ENCODE data around the gene CNTN4.

CNTN4 gene

GRCh38 chr3:2635511-2635910 lies 536.8 kb downstream of the CNTN4 start:
- Histone ChIP-seq H3K27me3 (ENCODE audit: insufficient read depth, low read depth, severe bottlenecking) (no peaks in the 10 kb centered on the region), H3K4me3 (ENCODE audit: low read depth, low read length) (no peak overlapping the region), H3K36me3 (no peaks in the 10 kb centered on the region), H3K9me3 (ENCODE audit: severe bottlenecking) (no peaks in the 10 kb centered on the region), H3K27ac (no peak overlapping the region)
- DNase-seq: no peak
- no peak for TF ChIP-seq CTCF (IDR thresholded peaks at IDR 0.05; ENCODE audit: low read depth, low read length)

GRCh38 chr3:2643606-2644005 lies 544.9 kb downstream of the CNTN4 start:
- no peak for DNase-seq
- no peaks in the 10 kb centered on the region for H3K9me3 ChIP-seq (ENCODE audit: severe bottlenecking)
- no peak for TF ChIP-seq CTCF (IDR thresholded peaks at IDR 0.05; ENCODE audit: low read depth, low read length)
- no peaks in the 10 kb centered on the region for H3K36me3 ChIP-seq
- H3K27me3 ChIP-seq (ENCODE audit: insufficient read depth, low read depth, severe bottlenecking): no peaks in the 10 kb centered on the region
- H3K27ac ChIP-seq: no peak overlapping the region
- no peak overlapping the region for H3K4me3 ChIP-seq (ENCODE audit: low read depth, low read length)

- Histone ChIP-seq H3K36me3 (no peaks in the 10 kb centered on the region), H3K27me3 (ENCODE audit: insufficient read depth, low read depth, severe bottlenecking) (no peaks in the 10 kb centered on the region), H3K27ac (no peak overlapping the region), H3K4me3 (ENCODE audit: low read depth, low read length) (no peak overlapping the region), H3K9me3 (ENCODE audit: severe bottlenecking) (no peaks in the 10 kb centered on the region)
- no peak for DNase-seq
- no peak for TF ChIP-seq CTCF (IDR thresholded peaks at IDR 0.05; ENCODE audit: low read depth, low read length)
Observed at GRCh38 chr3:2645001-2645400, 546.3 kb downstream of the CNTN4 start.

GRCh38 chr3:2650746-2651145 lies 552.1 kb downstream of the CNTN4 start:
- DNase-seq: no peak
- TF ChIP-seq CTCF (IDR thresholded peaks at IDR 0.05; ENCODE audit: low read depth, low read length): no peak
- H3K27ac ChIP-seq: no peak overlapping the region

GRCh38 chr3:2652386-2652785 lies 553.7 kb downstream of the CNTN4 start:
- H3K4me3 ChIP-seq (ENCODE audit: low read depth, low read length): no peak overlapping the region
- H3K9me3 ChIP-seq (ENCODE audit: severe bottlenecking): no peaks in the 10 kb centered on the region
- DNase-seq: no peak
- no peaks in the 10 kb centered on the region for H3K36me3 ChIP-seq
- H3K27ac ChIP-seq: no peak overlapping the region
- H3K27me3 ChIP-seq (ENCODE audit: insufficient read depth, low read depth, severe bottlenecking): no peaks in the 10 kb centered on the region
- TF ChIP-seq CTCF (IDR thresholded peaks at IDR 0.05; ENCODE audit: low read depth, low read length): no peak

More at GRCh38 chr3:2650746-2651145, 552.1 kb downstream of the CNTN4 start:
- H3K9me3 ChIP-seq (ENCODE audit: severe bottlenecking): no peaks in the 10 kb centered on the region
- H3K27me3 ChIP-seq (ENCODE audit: insufficient read depth, low read depth, severe bottlenecking): no peaks in the 10 kb centered on the region
- no peak overlapping the region for H3K4me3 ChIP-seq (ENCODE audit: low read depth, low read length)
- H3K36me3 ChIP-seq: no peaks in the 10 kb centered on the region

GRCh38 chr3:2653706-2654105 lies 555.0 kb downstream of the CNTN4 start:
- Histone ChIP-seq H3K4me3 (ENCODE audit: low read depth, low read length) (no peak overlapping the region), H3K9me3 (ENCODE audit: severe bottlenecking) (no peaks in the 10 kb centered on the region), H3K36me3 (no peaks in the 10 kb centered on the region), H3K27ac (no peak overlapping the region), H3K27me3 (ENCODE audit: insufficient read depth, low read depth, severe bottlenecking) (no peaks in the 10 kb centered on the region)
- TF ChIP-seq CTCF (IDR thresholded peaks at IDR 0.05; ENCODE audit: low read depth, low read length): no peak
- no peak for DNase-seq
